HT1080 (cell line): ENCODE results near the gene TRIM44. TPM values are rescaled to one million over a fixed set of nuclear protein-coding genes. Genes with fewer than 3 reads are reported as not detected.
"Not testable (repeated sequence)": the region's sequence is repeated elsewhere in the genome, so short reads cannot be mapped to it uniquely, and the experiment has no call there.

Experiments used
- DNase-seq: peaks from one replicate; pipeline ENCODE4 v3.0.0-alpha.2; 2015; ENCODE audit warnings: low read depth
- total RNA-seq: library from RNA; depleted of rRNA; stranded (reverse); fragments of >200 nt; shearing (Covaris generic); gene quantifications from 2 replicates; pipeline ENCODE4 v1.2.3, GENCODE V29; 2014

TRIM44 gene
- total RNA-seq, 1 experiment from 2014 or later = 47.0 TPM

GRCh38 chr11:35812828-35813227 is 150.3 kb downstream of the TRIM44 start:
- no peak for DNase-seq

DNA sequence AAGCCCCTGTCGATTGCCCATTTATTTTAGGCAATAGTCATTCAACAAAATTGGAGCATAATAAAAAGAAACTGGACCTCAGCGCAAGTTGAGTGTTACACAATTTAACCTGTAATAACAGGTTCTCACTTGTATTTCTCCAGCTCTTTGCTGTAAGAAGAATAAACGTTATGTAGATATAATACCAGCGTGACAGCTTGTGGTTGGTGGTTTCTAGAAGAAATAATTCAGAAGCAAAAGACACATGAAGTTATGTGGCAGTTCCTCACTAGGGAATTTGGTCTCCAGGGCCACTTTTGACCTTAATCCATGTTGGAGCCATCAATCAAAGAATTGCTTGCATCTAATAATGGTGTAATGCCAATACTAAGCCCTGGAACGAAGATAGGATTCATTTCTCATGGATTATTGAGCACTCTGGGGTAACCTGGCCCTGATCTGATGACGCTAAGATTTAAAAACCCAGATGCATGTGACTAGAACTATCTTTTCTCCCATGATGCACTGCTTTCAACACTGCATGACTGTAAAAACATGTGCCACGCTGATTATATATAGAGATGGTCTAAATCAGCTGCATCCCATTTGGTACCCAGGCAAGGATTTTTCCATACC is 151.6 kb downstream of the TRIM44 start:
- DNase-seq = no peak

- no peak for DNase-seq
These were observed 152.2 kb downstream of the TRIM44 start for GRCh38 chr11:35814720-35815305.

DNA sequence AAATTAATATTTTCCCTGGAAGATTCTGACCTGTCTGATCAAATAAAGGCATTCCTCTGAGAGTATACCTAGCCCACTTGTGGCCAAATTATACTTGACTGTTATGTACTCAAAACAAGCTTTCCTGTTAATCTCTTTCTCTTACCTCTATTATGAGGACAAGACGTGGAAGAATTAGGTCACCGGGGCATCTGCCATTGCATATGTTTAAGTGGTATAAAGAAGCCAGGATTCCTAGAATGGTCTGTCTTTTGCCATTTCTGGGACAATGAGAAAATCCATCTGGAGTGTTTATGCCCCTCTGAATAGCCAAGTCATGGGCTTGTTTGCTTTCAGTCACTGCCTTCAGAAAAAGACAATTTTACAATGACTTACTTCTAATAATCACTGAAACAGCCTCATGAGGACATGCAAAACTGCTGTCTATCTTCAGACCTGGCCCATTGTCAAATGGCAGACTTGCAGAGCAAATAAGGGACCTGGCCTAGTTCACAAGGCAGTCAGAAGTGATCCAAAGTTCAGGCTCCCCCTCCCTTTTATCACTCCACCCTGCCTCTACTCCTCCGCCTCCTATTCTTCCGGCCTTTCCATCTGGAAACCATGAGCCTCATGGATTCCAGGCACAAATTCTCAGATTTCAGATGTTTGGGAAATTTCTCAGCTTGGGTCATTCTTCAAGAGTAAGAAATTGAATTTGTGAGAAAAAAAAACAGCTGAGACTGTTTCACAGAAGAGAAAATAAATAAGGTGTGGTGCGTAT is 153.2 kb downstream of the TRIM44 start:
- DNase-seq = no peak

DNA sequence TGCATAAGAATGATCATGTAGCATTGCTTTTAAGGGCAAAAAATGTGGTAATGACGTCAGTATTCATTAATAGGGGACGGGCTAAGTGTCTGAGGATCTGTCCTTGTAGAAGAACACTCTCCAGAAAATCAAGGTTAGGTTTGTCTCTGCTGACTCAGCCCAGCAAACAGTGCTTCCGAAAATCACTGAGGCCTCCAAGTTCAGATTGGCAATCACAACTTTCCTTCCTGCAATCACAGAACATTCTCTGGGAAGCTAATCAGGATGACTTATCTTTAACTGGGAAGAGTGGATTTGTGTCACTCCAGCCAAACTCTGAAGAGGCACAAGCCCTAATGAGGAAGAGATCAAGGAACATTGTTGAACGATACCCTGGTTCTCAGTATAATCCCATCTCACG is 158.0 kb downstream of the TRIM44 start:
- DNase-seq = no peak

GRCh38 chr11:35822815-35823495 is 160.4 kb downstream of the TRIM44 start:
- no peak for DNase-seq

GRCh38 chr11:35823742-35824298 is 161.2 kb downstream of the TRIM44 start:
- no peak for DNase-seq

- no peak for DNase-seq
These were observed 162.8 kb downstream of the TRIM44 start for GRCh38 chr11:35825386-35825785.

- DNase-seq = no peak
These were observed 163.4 kb downstream of the TRIM44 start for GRCh38 chr11:35826006-35826405.

GRCh38 chr11:35826949-35827348 is 164.4 kb downstream of the TRIM44 start:
- DNase-seq = no peak

DNA sequence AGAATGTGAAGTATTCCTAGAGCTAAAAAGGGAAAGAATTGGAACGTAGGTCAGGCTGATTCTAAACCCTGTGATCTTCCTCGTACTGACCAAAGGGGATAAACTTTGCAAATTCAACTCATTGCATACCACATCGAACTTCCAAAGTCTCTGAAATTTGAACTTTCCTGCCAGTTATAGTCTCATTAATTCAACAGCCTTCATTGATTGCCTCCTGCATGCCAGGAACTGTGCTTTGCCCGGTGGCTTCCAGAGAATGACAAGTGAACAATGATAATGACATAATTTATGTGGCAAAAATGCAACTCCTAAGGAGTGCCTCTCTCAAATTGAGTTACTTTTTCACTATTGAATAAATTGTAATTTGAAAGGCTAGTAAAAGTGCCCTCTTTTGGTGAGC is 173.6 kb downstream of the TRIM44 start:
- DNase-seq = no peak

- DNase-seq = no peak
These were observed 175.5 kb downstream of the TRIM44 start for GRCh38 chr11:35838071-35838470.

DNA sequence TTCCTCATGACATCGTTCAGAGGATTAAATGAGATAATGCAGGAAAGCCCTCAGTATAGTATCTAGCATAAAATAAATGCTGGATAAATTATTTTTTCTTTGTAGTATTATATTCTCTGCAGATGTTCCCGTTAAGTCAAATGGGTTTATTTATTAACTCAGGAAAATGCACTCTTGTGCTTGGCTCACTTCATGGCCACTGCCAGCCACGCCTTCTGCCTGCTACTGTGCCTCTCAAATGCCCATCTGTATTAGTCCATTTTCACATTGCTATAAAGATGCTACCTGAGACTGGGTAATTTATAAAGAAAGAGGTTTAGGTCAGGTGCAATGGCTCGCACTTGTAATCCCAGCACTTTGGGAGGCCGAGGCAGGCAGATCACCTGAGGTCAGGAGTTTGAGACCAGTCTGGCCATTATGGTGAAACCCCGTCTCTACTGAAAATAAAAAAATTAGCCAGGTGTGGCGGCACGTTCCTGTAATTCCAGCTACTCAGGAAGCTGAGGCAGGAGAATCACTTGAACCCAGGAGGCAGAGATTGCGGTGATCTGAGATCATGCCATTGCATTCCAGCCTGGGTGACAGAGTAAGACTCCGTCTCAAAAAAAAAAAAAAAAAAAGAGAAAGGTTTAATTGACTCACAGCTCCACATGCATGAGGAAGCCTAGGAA is 176.3 kb downstream of the TRIM44 start:
- not testable (repeated sequence) for DNase-seq

DNA sequence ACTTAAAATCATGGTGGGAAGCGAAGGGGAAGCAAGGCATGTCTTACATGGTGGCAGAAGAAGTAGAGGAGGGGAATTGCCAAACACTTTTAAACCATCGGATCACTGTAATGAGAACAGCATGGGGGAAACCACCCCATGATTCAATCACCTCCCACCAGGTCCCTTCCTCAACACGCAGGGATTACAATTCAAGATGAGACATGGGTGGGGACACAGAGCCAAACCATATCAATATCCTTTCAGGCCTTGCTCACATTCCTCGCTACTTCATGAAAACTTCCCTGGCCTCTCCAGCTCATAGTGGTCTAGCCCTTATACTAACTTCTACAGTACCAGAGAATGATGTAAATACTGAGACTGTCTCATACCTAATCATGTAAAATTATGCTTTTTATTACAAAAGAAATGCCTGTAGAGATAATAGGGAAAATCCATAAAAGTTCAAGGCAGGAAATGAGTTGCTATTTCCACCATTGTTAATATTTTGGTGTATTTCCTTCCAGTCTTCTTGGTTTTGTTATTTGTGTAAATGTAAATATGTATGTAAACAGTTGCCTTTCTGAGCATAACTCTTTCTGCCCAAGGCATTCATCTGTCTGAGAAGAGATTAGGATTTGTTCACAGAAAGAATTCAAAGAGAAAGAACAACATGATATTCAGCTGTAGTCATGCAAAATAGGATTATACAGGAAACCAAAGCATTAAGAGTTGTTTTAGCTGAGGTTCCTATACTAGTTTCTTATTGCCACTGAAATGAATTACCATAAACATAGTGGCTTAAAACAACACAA is 177.0 kb downstream of the TRIM44 start:
- DNase-seq = no peak

- no peak for DNase-seq
These were observed 179.2 kb downstream of the TRIM44 start for GRCh38 chr11:35841733-35842132.

GRCh38 chr11:35842958-35843357 is 180.4 kb downstream of the TRIM44 start:
- no peak for DNase-seq

DNA sequence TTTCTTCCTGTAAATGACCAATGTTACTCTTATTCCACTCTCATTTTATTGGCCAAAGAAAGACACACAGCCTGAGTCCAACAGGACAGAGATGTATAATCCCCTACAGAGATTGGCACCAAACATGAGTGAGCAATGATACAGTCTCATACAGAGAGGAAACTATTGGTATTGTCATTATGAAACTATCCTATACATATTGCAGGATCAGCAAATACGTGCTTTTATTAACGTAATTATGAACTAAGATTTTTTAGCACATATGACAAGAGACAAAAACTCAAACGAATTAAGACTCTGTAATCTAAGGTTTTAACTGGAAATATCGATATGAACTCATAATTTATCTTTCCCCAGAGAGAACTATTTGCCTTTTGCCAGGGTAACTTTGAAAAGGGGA is 182.0 kb downstream of the TRIM44 start:
- no peak for DNase-seq

- DNase-seq = peak; percentile 46
These were observed 183.3 kb downstream of the TRIM44 start for GRCh38 chr11:35845860-35846259.

GRCh38 chr11:35846874-35847273 is 184.3 kb downstream of the TRIM44 start:
- DNase-seq = no peak

DNA sequence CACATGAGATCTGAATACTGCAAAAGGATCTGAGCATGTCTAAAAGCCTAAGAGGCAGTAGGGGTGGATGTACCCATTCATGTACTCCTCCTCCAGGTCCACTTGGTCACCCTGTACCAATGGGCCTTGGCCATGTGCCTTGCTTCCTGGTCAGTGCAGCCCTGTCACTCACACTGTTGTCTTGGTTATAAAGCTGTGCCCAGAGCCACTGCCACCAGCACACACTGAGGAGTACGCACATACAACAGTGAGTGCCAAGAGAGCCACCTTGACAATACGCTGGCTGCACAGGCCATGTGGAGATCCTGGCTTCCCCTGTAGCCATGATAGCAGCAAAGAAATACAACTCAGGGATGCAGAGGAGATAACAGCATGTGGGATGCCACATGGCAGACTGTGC is 184.9 kb downstream of the TRIM44 start:
- no peak for DNase-seq
